WTC11 (cell line): Measurements from ENCODE around the gene FHOD3. TPM values are rescaled to one million over a fixed set of nuclear protein-coding genes. Genes with fewer than 3 reads are reported as not detected.

Source experiments
- ATAC-seq: fragments of 200-7000 bp; cut with Tn5 transposase; 2 replicates; pipeline ENCODE4 v1.10.0; 2021; ENCODE audit warnings: mild to moderate bottlenecking, moderate library complexity
- CTCF ChIA-PET: fragments of 300-600 bp; sonication (Branson Sonifier 250); formaldehyde crosslinking; loops from one replicate; lab custom pipeline; 2021; ENCODE audit warnings: antibody characterized with exemption; lab: Charles Lee
- POLR2A ChIA-PET: fragments of 350-600 bp; sonication (Branson Sonifier 250); formaldehyde crosslinking; loops from one replicate; lab custom pipeline; 2021; ENCODE audit warnings: antibody characterized with exemption; lab: Charles Lee
- DNase-seq: peaks from one replicate; pipeline ENCODE4 v3.0.0; 2021; ENCODE audit warnings: low spot score
- H3K27ac Mint-ChIP-seq: 2 replicates; pipeline ENCODE4 v1.8.0; 2021; ENCODE audit warnings: mixed read lengths
- H3K27me3 Mint-ChIP-seq: 2 replicates; pipeline ENCODE4 v1.8.0; 2021; ENCODE audit warnings: low read depth, mild to moderate bottlenecking, moderate library complexity, mixed read lengths
- H3K36me3 Mint-ChIP-seq: 2 replicates; pipeline ENCODE4 v1.8.0; 2021; ENCODE audit warnings: mixed read lengths
- H3K4me1 Mint-ChIP-seq: 2 replicates; pipeline ENCODE4 v1.8.0; 2022; ENCODE audit warnings: mixed read lengths
- H3K4me3 Mint-ChIP-seq: 2 replicates; pipeline ENCODE4 v1.8.0; 2021; ENCODE audit warnings: mild to moderate bottlenecking, moderate library complexity, mixed read lengths
- H3K9me3 Mint-ChIP-seq: 2 replicates; pipeline ENCODE4 v1.8.0; 2021; ENCODE audit warnings: mixed read lengths
- ATF1 ChIP-seq: sonication (generic); formaldehyde crosslinking; IDR thresholded peaks from 2 replicates; pipeline ENCODE4 v1.8.1; 2023; ENCODE audit warnings: mild to moderate bottlenecking, moderate library complexity, missing genetic modification reagents
- ATF2 ChIP-seq: sonication (generic); formaldehyde crosslinking; IDR thresholded peaks from 2 replicates; pipeline ENCODE4 v1.8.1; 2022; ENCODE audit warnings: low read depth, missing genetic modification reagents, borderline replicate concordance
- ATF6 ChIP-seq: sonication (generic); formaldehyde crosslinking; IDR thresholded peaks from 2 replicates; pipeline ENCODE4 v1.8.1; 2023; ENCODE audit warnings: mild to moderate bottlenecking, missing genetic modification reagents
- CDX4 ChIP-seq: fragments of 250-450 bp; sonication (Bioruptor Pico); IDR thresholded peaks from 2 replicates; pipeline ENCODE4 v1.9.0; 2021; ENCODE audit warnings: moderate library complexity, mild to moderate bottlenecking, inconsistent platforms, borderline replicate concordance
- E2F4 ChIP-seq: sonication (generic); formaldehyde crosslinking; IDR thresholded peaks from 2 replicates; pipeline ENCODE4 v1.8.1; 2022; ENCODE audit warnings: low read depth, mild to moderate bottlenecking, moderate library complexity, missing genetic modification reagents, borderline replicate concordance
- EMX1 ChIP-seq: fragments of 250-450 bp; sonication (Bioruptor Pico); IDR thresholded peaks from 2 replicates; pipeline ENCODE4 v1.8.0; 2021; ENCODE audit warnings: mild to moderate bottlenecking
- FOXK1 ChIP-seq: sonication (generic); formaldehyde crosslinking; IDR thresholded peaks from 2 replicates; pipeline ENCODE4 v1.8.0; 2022; ENCODE audit warnings: mild to moderate bottlenecking, moderate library complexity, missing genetic modification reagents
- GRHL2 ChIP-seq: fragments of 250-450 bp; sonication (Bioruptor Pico); IDR thresholded peaks from 2 replicates; pipeline ENCODE4 v1.8.0; 2022; ENCODE audit warnings: mild to moderate bottlenecking, moderate library complexity; ENCODE audit not compliant: insufficient replicate concordance, severe bottlenecking
- HMGA2 ChIP-seq: fragments of 250-450 bp; sonication (Bioruptor Pico); IDR thresholded peaks from 2 replicates; pipeline ENCODE4 v1.4.0; 2021; ENCODE audit warnings: mild to moderate bottlenecking, moderate library complexity
- HMGXB4 ChIP-seq: sonication (generic); formaldehyde crosslinking; IDR thresholded peaks from 2 replicates; pipeline ENCODE4 v1.8.1; 2023; ENCODE audit warnings: mild to moderate bottlenecking, moderate library complexity, missing genetic modification reagents
- IRF1 ChIP-seq: sonication (generic); formaldehyde crosslinking; IDR thresholded peaks from 2 replicates; pipeline ENCODE4 v1.8.0; 2023; ENCODE audit warnings: missing genetic modification reagents
- KAT7 ChIP-seq: sonication (generic); formaldehyde crosslinking; IDR thresholded peaks from 2 replicates; pipeline ENCODE4 v1.8.1; 2023; ENCODE audit warnings: missing genetic modification reagents, mild to moderate bottlenecking, borderline replicate concordance
- MLX ChIP-seq: sonication (generic); formaldehyde crosslinking; IDR thresholded peaks from 2 replicates; pipeline ENCODE4 v1.8.1; 2023; ENCODE audit warnings: mild to moderate bottlenecking, missing genetic modification reagents, moderate library complexity
- PRRX2 ChIP-seq: fragments of 250-450 bp; sonication (Bioruptor Pico); IDR thresholded peaks from 2 replicates; pipeline ENCODE4 v1.8.0; 2021; ENCODE audit warnings: mild to moderate bottlenecking
- RELA ChIP-seq: sonication (generic); formaldehyde crosslinking; IDR thresholded peaks from 2 replicates; pipeline ENCODE4 v1.8.1; 2022; ENCODE audit warnings: missing genetic modification reagents, mild to moderate bottlenecking, borderline replicate concordance
- RORB ChIP-seq: fragments of 250-450 bp; sonication (Bioruptor Pico); IDR thresholded peaks from 2 replicates; pipeline ENCODE4 v1.9.0; 2021; ENCODE audit warnings: mild to moderate bottlenecking
- SOX15 ChIP-seq: fragments of 250-450 bp; sonication (Bioruptor Pico); IDR thresholded peaks from 2 replicates; pipeline ENCODE4 v1.9.0; 2021; ENCODE audit warnings: mild to moderate bottlenecking
- ZNF121 ChIP-seq: sonication (generic); formaldehyde crosslinking; IDR thresholded peaks from 2 replicates; pipeline ENCODE4 v1.8.0; 2023; ENCODE audit warnings: missing genetic modification reagents
- ZNF281 ChIP-seq: sonication (generic); formaldehyde crosslinking; IDR thresholded peaks from 2 replicates; pipeline ENCODE4 v1.8.0; 2023; ENCODE audit warnings: mild to moderate bottlenecking, missing genetic modification reagents
- ZNF396 ChIP-seq: fragments of 250-450 bp; sonication (Bioruptor Pico); IDR thresholded peaks from 2 replicates; pipeline ENCODE4 v1.8.0; 2021; ENCODE audit warnings: mild to moderate bottlenecking, moderate library complexity, borderline replicate concordance
- total RNA-seq: library from RNA; stranded (reverse); gene quantifications from 3 replicates; pipeline ENCODE4 v1.2.3, GENCODE V29; 2021

The FHOD3 gene
- total RNA-seq, 1 experiment from 2014 or later: 3.8 TPM

GRCh38 chr18:36648803-36649202 lies 351.3 kb downstream of the FHOD3 start:
- Mint-ChIP-seq H3K4me3 (no peak overlapping the region), H3K27me3 (peaks cover 3% of the 10 kb centered on the region; the same call in 1 of the 2 replicates), H3K36me3 (no peaks in the 10 kb centered on the region), H3K27ac (no peak overlapping the region), H3K4me1 (no peaks in the 10 kb centered on the region), H3K9me3 (no peaks in the 10 kb centered on the region)
- CTCF ChIA-PET: interaction anchor here (0.6 to 2.7 kb wide), 3 partner anchors 39 to 236 kb away, joined by 3 to 9 read pairs (median 9); no protein-coding TSS in a partner anchor
- no peak for TF ChIP-seq CDX4 (CRISPR knock-in tag)
- TF ChIP-seq ZNF121 (CRISPR knock-in tag): no peak
- TF ChIP-seq PRRX2: no peak
- TF ChIP-seq RELA: no peak
- TF ChIP-seq HMGXB4: no peak
- no peak for TF ChIP-seq ZNF396 (CRISPR knock-in tag)
- ATAC-seq (no peak), DNase-seq (no peak)
- POLR2A ChIA-PET: no interaction called here

GRCh38 chr18:36649205-36649604 lies 351.7 kb downstream of the FHOD3 start:
- DNase-seq (no peak), ATAC-seq (peak; percentile 82)
- Mint-ChIP-seq H3K4me3 (no peak overlapping the region), H3K27me3 (peaks cover 3% of the 10 kb centered on the region; the same call in 1 of the 2 replicates), H3K9me3 (no peaks in the 10 kb centered on the region), H3K36me3 (no peaks in the 10 kb centered on the region), H3K4me1 (no peaks in the 10 kb centered on the region), H3K27ac (no peak overlapping the region)
- ChIA-PET POLR2A (no interaction called here), CTCF (interaction anchor here (0.6 to 2.7 kb wide), 3 partner anchors 39 to 237 kb away, joined by 3 to 9 read pairs (median 9); no protein-coding TSS in a partner anchor)
- no peak for TF ChIP-seq RORB (CRISPR knock-in tag)
- TF ChIP-seq EMX1 (CRISPR knock-in tag): no peak
- TF ChIP-seq IRF1: no peak
- TF ChIP-seq PRRX2: no peak
- TF ChIP-seq SOX15 (CRISPR knock-in tag): no peak
- TF ChIP-seq ATF2 (CRISPR knock-in tag): no peak

- peaks cover 3% of the 10 kb centered on the region; the same call in 1 of the 2 replicates for H3K27me3 Mint-ChIP-seq
- POLR2A ChIA-PET: no interaction called here
- H3K9me3 Mint-ChIP-seq: no peaks in the 10 kb centered on the region
- no peak for DNase-seq
- H3K36me3 Mint-ChIP-seq: no peaks in the 10 kb centered on the region
- CTCF ChIA-PET: interaction anchor here (2.4 to 2.7 kb wide), 2 partner anchors 38 to 238 kb away, joined by 9 read pairs; no protein-coding TSS in a partner anchor
- no peaks in the 10 kb centered on the region for H3K4me1 Mint-ChIP-seq
- no peak for ATAC-seq
- H3K4me3 Mint-ChIP-seq: no peak overlapping the region
- H3K27ac Mint-ChIP-seq: no peak overlapping the region
- TF ChIP-seq CDX4 (CRISPR knock-in tag) (no peak), KAT7 (no peak), FOXK1 (CRISPR knock-in tag) (no peak), MLX (CRISPR knock-in tag) (no peak), HMGA2 (CRISPR knock-in tag) (no peak), GRHL2 (CRISPR knock-in tag) (no peak), ZNF121 (CRISPR knock-in tag) (no peak), E2F4 (CRISPR knock-in tag) (no peak), ATF6 (CRISPR knock-in tag) (no peak), ATF1 (CRISPR knock-in tag) (no peak), ZNF281 (CRISPR knock-in tag) (no peak)
Observed at GRCh38 chr18:36650266-36650665, 352.8 kb downstream of the FHOD3 start.
